ENCODE results near the gene DGKQ. TPM values are rescaled to one million over a fixed set of nuclear protein-coding genes. Genes with fewer than 3 reads are reported as not detected.

Gene DGKQ
- total RNA-seq, 1 experiment from 2014 or later: 12.4 TPM

DNA sequence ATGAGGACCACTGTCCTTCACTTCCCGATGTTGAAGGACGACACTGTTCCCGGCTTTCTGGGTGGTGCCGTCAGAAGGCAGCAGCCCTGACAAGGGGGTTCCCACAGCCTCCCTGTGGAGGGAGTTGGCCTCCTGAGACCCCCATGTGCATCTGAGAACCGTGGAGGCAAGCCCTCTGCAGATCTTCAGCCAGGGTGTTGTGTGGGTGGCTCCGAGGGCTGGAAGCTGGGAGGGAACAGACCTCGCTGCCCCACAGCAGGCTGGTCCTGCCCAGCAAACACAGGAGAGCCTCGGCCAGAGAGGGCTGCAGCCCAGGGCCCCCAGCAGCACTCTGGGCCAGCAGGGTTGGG, 16.2 kb downstream of the DGKQ start:
- Histone ChIP-seq H2AK5ac (ENCODE audit: insufficient read length, low read length) (no peak overlapping the region), H3T11ph (ENCODE audit: low read length) (no peak overlapping the region), H2BK120ac (ENCODE audit: low read depth, low read length, poor library complexity, severe bottlenecking) (no peak overlapping the region), H3K27me3 (ENCODE audit: insufficient read depth, low read length) (no peaks in the 10 kb centered on the region), H4K5ac (ENCODE audit: insufficient read length, low read depth, low read length) (no peak overlapping the region), H3K14ac (ENCODE audit: insufficient read depth, low read length) (no peak overlapping the region), H4K91ac (ENCODE audit: insufficient read length, low read depth, low read length) (no peak overlapping the region), H3K23me2 (ENCODE audit: insufficient read length, low read depth, low read length, poor library complexity, severe bottlenecking) (no peaks in the 10 kb centered on the region), H3K4ac (ENCODE audit: low read depth, low read length) (no peak overlapping the region), H4K20me1 (ENCODE audit: control insufficient read depth, insufficient read depth, insufficient read length) (no peaks in the 10 kb centered on the region), H3K79me2 (ENCODE audit: insufficient read depth, low read length) (no peaks in the 10 kb centered on the region), H3K23ac (ENCODE audit: insufficient read length, low read depth, low read length) (no peak overlapping the region), H2BK12ac (ENCODE audit: insufficient read length, low read depth, low read length) (no peak overlapping the region), H3K79me1 (ENCODE audit: insufficient read depth, low read depth, low read length, poor library complexity, severe bottlenecking) (no peaks in the 10 kb centered on the region), H2BK20ac (ENCODE audit: low read depth, low read length, poor library complexity, severe bottlenecking) (no peak overlapping the region), H2AFZ (ENCODE audit: low read length) (no peak overlapping the region), H2BK5ac (ENCODE audit: insufficient read length, low read length) (no peak overlapping the region), H3K9ac (ENCODE audit: extremely low read depth, insufficient read length, low read length) (no peak overlapping the region), H3K56ac (ENCODE audit: insufficient read length, low read depth, low read length) (no peak overlapping the region), H3K4me2 (ENCODE audit: insufficient read depth, insufficient read length, low read length) (no peak overlapping the region), H3K4me1 (ENCODE audit: insufficient read depth, low read length) (no peaks in the 10 kb centered on the region), H4K8ac (replicated peaks; ENCODE audit: insufficient read length, low read depth, low read length) (no peak overlapping the region), H2BK15ac (ENCODE audit: low read depth, low read length) (no peak overlapping the region), H3K18ac (ENCODE audit: insufficient read length, low read depth, low read length) (no peak overlapping the region), H3K27ac (ENCODE audit: insufficient read length, low read depth, low read length) (no peak overlapping the region), H3K9me3 (ENCODE audit: control insufficient read depth, low read depth, low read length) (no peaks in the 10 kb centered on the region)
- H3K9me3 Mint-ChIP-seq: no peaks in the 10 kb centered on the region
- H3K27me3 Mint-ChIP-seq (ENCODE audit: low read depth): no peaks in the 10 kb centered on the region
- WGBS (ENCODE audit: extremely low coverage, insufficient read length, low lambda C conversion rate): no CpG with 5 or more reads among the region's 8 CpGs
- H3K4me3 Mint-ChIP-seq: no peak overlapping the region
- no peak overlapping the region for H3K27ac Mint-ChIP-seq
- TF ChIP-seq, protein P1, sequence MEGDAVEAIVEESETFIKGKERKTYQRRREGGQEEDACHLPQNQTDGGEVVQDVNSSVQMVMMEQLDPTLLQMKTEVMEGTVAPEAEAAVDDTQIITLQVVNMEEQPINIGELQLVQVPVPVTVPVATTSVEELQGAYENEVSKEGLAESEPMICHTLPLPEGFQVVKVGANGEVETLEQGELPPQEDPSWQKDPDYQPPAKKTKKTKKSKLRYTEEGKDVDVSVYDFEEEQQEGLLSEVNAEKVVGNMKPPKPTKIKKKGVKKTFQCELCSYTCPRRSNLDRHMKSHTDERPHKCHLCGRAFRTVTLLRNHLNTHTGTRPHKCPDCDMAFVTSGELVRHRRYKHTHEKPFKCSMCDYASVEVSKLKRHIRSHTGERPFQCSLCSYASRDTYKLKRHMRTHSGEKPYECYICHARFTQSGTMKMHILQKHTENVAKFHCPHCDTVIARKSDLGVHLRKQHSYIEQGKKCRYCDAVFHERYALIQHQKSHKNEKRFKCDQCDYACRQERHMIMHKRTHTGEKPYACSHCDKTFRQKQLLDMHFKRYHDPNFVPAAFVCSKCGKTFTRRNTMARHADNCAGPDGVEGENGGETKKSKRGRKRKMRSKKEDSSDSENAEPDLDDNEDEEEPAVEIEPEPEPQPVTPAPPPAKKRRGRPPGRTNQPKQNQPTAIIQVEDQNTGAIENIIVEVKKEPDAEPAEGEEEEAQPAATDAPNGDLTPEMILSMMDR (conservative IDR thresholded peaks at IDR 0.05): no peak
- DNase-seq: no peak
- no peaks in the 10 kb centered on the region for H3K4me1 Mint-ChIP-seq
- H3K36me3 Mint-ChIP-seq (ENCODE audit: insufficient read depth in 1 of 3, low read depth in 3 of 3): peaks cover 0 to 5% (median 0%) of the 10 kb centered on the region in 3 experiments; a peak in 2 of 7 replicates

Measured in H9 (cell line).